Lower leg skin (tissue), 3 donors: ENCODE measurements around the gene PRR9.

Experiments used
- POLR2A ChIP-seq, 2 donors: fragments of 450-650 bp; IDR thresholded peaks; one replicate each; pipeline ENCODE4 v1.6.1; 2016 to 2017; ENCODE audit warnings: antibody characterized with exemption in 2 of 2, mild to moderate bottlenecking in 1 of 2, moderate library complexity in 1 of 2
- TF ChIP-seq, protein P1 (sequence below), 3 donors: fragments of 450-650 bp; IDR thresholded peaks; one replicate each; pipeline ENCODE4 v1.5.1; 2016; ENCODE audit warnings: antibody characterized with exemption in 3 of 3, mild to moderate bottlenecking in 3 of 3, moderate library complexity in 2 of 3

DNA sequence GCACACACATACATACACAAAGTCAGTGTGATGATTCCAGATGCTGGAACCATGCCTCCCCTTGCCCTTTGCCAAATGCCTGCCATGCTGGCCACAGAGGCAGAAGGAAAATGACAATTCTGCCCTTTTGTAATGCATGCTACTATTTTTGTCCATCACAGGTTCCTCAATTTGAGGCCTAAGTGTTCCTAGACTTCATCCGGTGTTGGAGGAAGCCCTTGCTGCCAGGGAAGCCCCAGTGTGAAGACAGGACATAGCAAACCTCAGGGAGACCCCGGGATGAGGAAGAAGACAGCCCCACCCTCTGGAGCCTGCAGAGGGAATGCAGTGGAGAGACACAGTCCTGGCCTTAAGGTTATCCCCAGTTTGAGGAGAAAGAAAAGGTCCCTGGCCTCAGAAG lies 14.4 kb downstream of the PRR9 start:
- TF ChIP-seq, protein P1, sequence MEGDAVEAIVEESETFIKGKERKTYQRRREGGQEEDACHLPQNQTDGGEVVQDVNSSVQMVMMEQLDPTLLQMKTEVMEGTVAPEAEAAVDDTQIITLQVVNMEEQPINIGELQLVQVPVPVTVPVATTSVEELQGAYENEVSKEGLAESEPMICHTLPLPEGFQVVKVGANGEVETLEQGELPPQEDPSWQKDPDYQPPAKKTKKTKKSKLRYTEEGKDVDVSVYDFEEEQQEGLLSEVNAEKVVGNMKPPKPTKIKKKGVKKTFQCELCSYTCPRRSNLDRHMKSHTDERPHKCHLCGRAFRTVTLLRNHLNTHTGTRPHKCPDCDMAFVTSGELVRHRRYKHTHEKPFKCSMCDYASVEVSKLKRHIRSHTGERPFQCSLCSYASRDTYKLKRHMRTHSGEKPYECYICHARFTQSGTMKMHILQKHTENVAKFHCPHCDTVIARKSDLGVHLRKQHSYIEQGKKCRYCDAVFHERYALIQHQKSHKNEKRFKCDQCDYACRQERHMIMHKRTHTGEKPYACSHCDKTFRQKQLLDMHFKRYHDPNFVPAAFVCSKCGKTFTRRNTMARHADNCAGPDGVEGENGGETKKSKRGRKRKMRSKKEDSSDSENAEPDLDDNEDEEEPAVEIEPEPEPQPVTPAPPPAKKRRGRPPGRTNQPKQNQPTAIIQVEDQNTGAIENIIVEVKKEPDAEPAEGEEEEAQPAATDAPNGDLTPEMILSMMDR (IDR thresholded peaks at IDR 0.05): no peak
- TF ChIP-seq POLR2A (IDR thresholded peaks at IDR 0.05): no peak
